ENCODE data around the gene NLE1.

NLE1 gene

GRCh38 chr17:35149941-35150340 is 7.8 kb upstream of the NLE1 start:
- no peak for TF ChIP-seq CTCF (IDR thresholded peaks at IDR 0.05; ENCODE audit: low read depth, low read length, missing control alignments)
- H3K27me3 ChIP-seq (replicated peaks) = no peaks in the 10 kb centered on the region
- H3K4me3 ChIP-seq (ENCODE audit: low read depth, low read length) = no peak overlapping the region
- no peak for DNase-seq
- H3K36me3 ChIP-seq (replicated peaks) = no peaks in the 10 kb centered on the region
- in situ Hi-C loops (cut with HindIII; ENCODE audit: low pct_ligation_motif_present, low sequenced_read_pairs) = no loop called here
- H3K27ac ChIP-seq = no peak overlapping the region

- H3K4me3 ChIP-seq (ENCODE audit: low read depth, low read length) = no peak overlapping the region
- no peaks in the 10 kb centered on the region for H3K27me3 ChIP-seq (replicated peaks)
- no peaks in the 10 kb centered on the region for H3K36me3 ChIP-seq (replicated peaks)
- no peak for TF ChIP-seq CTCF (IDR thresholded peaks at IDR 0.05; ENCODE audit: low read depth, low read length, missing control alignments)
- DNase-seq = no peak
- H3K27ac ChIP-seq = no peak overlapping the region
- in situ Hi-C loops (cut with HindIII; ENCODE audit: low pct_ligation_motif_present, low sequenced_read_pairs) = no loop called here
Observed at GRCh38 chr17:35148144-35148543, 6.0 kb upstream of the NLE1 start.

- no peak within 1 kb of the TSS for H3K27ac ChIP-seq
- no peaks in the 10 kb centered on the region for H3K36me3 ChIP-seq (replicated peaks)
- TF ChIP-seq CTCF (IDR thresholded peaks at IDR 0.05; ENCODE audit: low read depth, low read length, missing control alignments) = no peak
- H3K27me3 ChIP-seq (replicated peaks) = no peaks in the 10 kb centered on the region
- in situ Hi-C loops (cut with HindIII; ENCODE audit: low pct_ligation_motif_present, low sequenced_read_pairs) = no loop called here
- H3K4me3 ChIP-seq (ENCODE audit: low read depth, low read length) = no peak within 1 kb of the TSS
- no peak for DNase-seq
Observed at GRCh38 chr17:35147375-35147905, 5.3 kb upstream of the NLE1 start, which contains the start of gene UNC45B. TSS of gene UNC45B (plus strand) at chr17:35147817. CDS start at chr17:35148264, 447 bp downstream.

- DNase-seq = no peak
- Histone ChIP-seq H3K27ac (no peak overlapping the region), H3K27me3 (replicated peaks) (no peaks in the 10 kb centered on the region), H3K36me3 (replicated peaks) (no peaks in the 10 kb centered on the region), H3K4me3 (ENCODE audit: low read depth, low read length) (no peak overlapping the region)
- TF ChIP-seq CTCF (IDR thresholded peaks at IDR 0.05; ENCODE audit: low read depth, low read length, missing control alignments) = no peak
- in situ Hi-C loops (cut with HindIII; ENCODE audit: low pct_ligation_motif_present, low sequenced_read_pairs) = no loop called here
Observed at GRCh38 chr17:35146214-35146833, 4.2 kb upstream of the NLE1 start.

- no peak for DNase-seq
- H3K4me3 ChIP-seq (ENCODE audit: low read depth, low read length) = no peak overlapping the region
- no peak for TF ChIP-seq CTCF (IDR thresholded peaks at IDR 0.05; ENCODE audit: low read depth, low read length, missing control alignments)
- in situ Hi-C loops (cut with HindIII; ENCODE audit: low pct_ligation_motif_present, low sequenced_read_pairs) = no loop called here
- no peaks in the 10 kb centered on the region for H3K36me3 ChIP-seq (replicated peaks)
- no peak overlapping the region for H3K27ac ChIP-seq
- no peaks in the 10 kb centered on the region for H3K27me3 ChIP-seq (replicated peaks)
Observed at GRCh38 chr17:35144840-35145239, 2.7 kb upstream of the NLE1 start.

GRCh38 chr17:35142467-35142796 is 329 bp upstream of the NLE1 start:
- no peak for TF ChIP-seq CTCF (IDR thresholded peaks at IDR 0.05; ENCODE audit: low read depth, low read length, missing control alignments)
- H3K4me3 ChIP-seq (ENCODE audit: low read depth, low read length) = no peak overlapping the region
- DNase-seq = no peak
- H3K36me3 ChIP-seq (replicated peaks) = peaks cover 11% of the 10 kb centered on the region
- H3K27me3 ChIP-seq (replicated peaks) = no peaks in the 10 kb centered on the region
- in situ Hi-C loops (cut with HindIII; ENCODE audit: low pct_ligation_motif_present, low sequenced_read_pairs) = no loop called here
- H3K27ac ChIP-seq = no peak overlapping the region

Data from brain microvascular endothelial cell (primary cell).